Measurements from ENCODE around the gene GRAMD1A. TPM values are rescaled to one million over a fixed set of nuclear protein-coding genes. Genes with fewer than 3 reads are reported as not detected.

The GRAMD1A gene
- total RNA-seq, 4 donors from 2014 or later = 27.8 to 55.3 (median 52.1) TPM

GRCh38 chr19:35068941-35069634 is 69.0 kb downstream of the GRAMD1A start:
- H3K36me3 ChIP-seq = no peaks in the 10 kb centered on the region
- intact Hi-C loops (cut with DNase I) = loop anchor here (5.0 kb wide), 1 partner anchor 73 kb away; the partner anchor contains the start of gene FXYD7
- H3K27ac ChIP-seq (replicated peaks in 1 of 4) = no peak overlapping the region
- H3K9me3 ChIP-seq = peaks cover 0 to 9% (median 7%) of the 10 kb centered on the region in 4 donors
- H3K27me3 ChIP-seq = peaks cover 0 to 23% (median 0%) of the 10 kb centered on the region in 4 donors
- TF ChIP-seq POLR2A (IDR thresholded peaks at IDR 0.05; ENCODE audit: low read depth) (no peak), POLR2AphosphoS5 (IDR thresholded peaks at IDR 0.05) (no peak), EP300 (IDR thresholded peaks at IDR 0.05) (no peak), CTCF (IDR thresholded peaks at IDR 0.05) (no peak)
- peaks cover 0 to 4% (median 2%) of the 10 kb centered on the region in 4 donors for H3K4me1 ChIP-seq
- no peak for DNase-seq (ENCODE audit: extremely low spot score)
- H3K4me3 ChIP-seq = no peak overlapping the region
- 78% methylated on average over 10 of the region's 10 CpGs for WGBS

- no peaks in the 10 kb centered on the region for H3K36me3 ChIP-seq
- peaks cover 0 to 9% (median 7%) of the 10 kb centered on the region in 4 donors for H3K9me3 ChIP-seq
- peaks cover 0 to 23% (median 0%) of the 10 kb centered on the region in 4 donors for H3K27me3 ChIP-seq
- no peak overlapping the region for H3K27ac ChIP-seq (replicated peaks in 1 of 4)
- WGBS = 33% methylated on average over 1 of the region's 1 CpG
- H3K4me3 ChIP-seq = no peak overlapping the region
- DNase-seq (ENCODE audit: extremely low spot score) = no peak
- TF ChIP-seq POLR2A (IDR thresholded peaks at IDR 0.05; ENCODE audit: low read depth) = no peak
- TF ChIP-seq CTCF (IDR thresholded peaks at IDR 0.05) = no peak
- no peak for TF ChIP-seq EP300 (IDR thresholded peaks at IDR 0.05)
- TF ChIP-seq POLR2AphosphoS5 (IDR thresholded peaks at IDR 0.05) = no peak
- H3K4me1 ChIP-seq = peaks cover 0 to 4% (median 2%) of the 10 kb centered on the region in 4 donors
- intact Hi-C loops (cut with DNase I) = loop anchor here (5.0 kb wide), 1 partner anchor 73 kb away; the partner anchor contains the start of gene FXYD7
Measured at GRCh38 chr19:35069696-35070095, 69.6 kb downstream of the GRAMD1A start.

- H3K4me3 ChIP-seq = no peak overlapping the region
- 83% methylated on average over 3 of the region's 3 CpGs for WGBS
- peaks cover 0 to 4% (median 2%) of the 10 kb centered on the region in 4 donors for H3K4me1 ChIP-seq
- H3K27me3 ChIP-seq = peaks cover 0 to 19% (median 0%) of the 10 kb centered on the region in 4 donors
- peaks cover 0 to 9% (median 7%) of the 10 kb centered on the region in 4 donors for H3K9me3 ChIP-seq
- no peak overlapping the region for H3K27ac ChIP-seq (replicated peaks in 1 of 4)
- TF ChIP-seq EP300 (IDR thresholded peaks at IDR 0.05) = no peak
- TF ChIP-seq POLR2A (IDR thresholded peaks at IDR 0.05; ENCODE audit: low read depth) = no peak
- TF ChIP-seq POLR2AphosphoS5 (IDR thresholded peaks at IDR 0.05) = no peak
- intact Hi-C loops (cut with DNase I) = no loop called here
- no peak for DNase-seq (ENCODE audit: extremely low spot score)
- no peaks in the 10 kb centered on the region for H3K36me3 ChIP-seq
Measured at GRCh38 chr19:35070471-35070870, 70.3 kb downstream of the GRAMD1A start.

- no peak overlapping the region for H3K4me3 ChIP-seq
- 71% methylated on average over 8 of the region's 10 CpGs for WGBS
- DNase-seq (ENCODE audit: extremely low spot score) = no peak
- no peak for TF ChIP-seq POLR2AphosphoS5 (IDR thresholded peaks at IDR 0.05)
- TF ChIP-seq CTCF (IDR thresholded peaks at IDR 0.05) = no peak
- TF ChIP-seq EP300 (IDR thresholded peaks at IDR 0.05) = no peak
- no peak for TF ChIP-seq POLR2A (IDR thresholded peaks at IDR 0.05; ENCODE audit: low read depth)
- H3K4me1 ChIP-seq = no peaks in the 10 kb centered on the region
- H3K9me3 ChIP-seq = peaks cover 0 to 9% (median 7%) of the 10 kb centered on the region in 4 donors
- H3K36me3 ChIP-seq = no peaks in the 10 kb centered on the region
- no peak overlapping the region for H3K27ac ChIP-seq (replicated peaks in 1 of 4)
- intact Hi-C loops (cut with DNase I) = no loop called here
- H3K27me3 ChIP-seq = peaks cover 0 to 2% (median 0%) of the 10 kb centered on the region in 4 donors
Measured at GRCh38 chr19:35073516-35073915, 73.4 kb downstream of the GRAMD1A start.

- Histone ChIP-seq H3K36me3 (no peaks in the 10 kb centered on the region), H3K9me3 (peaks cover 0 to 9% (median 7%) of the 10 kb centered on the region in 4 donors), H3K27ac (replicated peaks in 1 of 4) (no peak overlapping the region), H3K4me1 (no peaks in the 10 kb centered on the region), H3K4me3 (no peak overlapping the region), H3K27me3 (no peaks in the 10 kb centered on the region)
- DNase-seq (ENCODE audit: extremely low spot score) = no peak
- intact Hi-C loops (cut with DNase I) = no loop called here
- no peak for TF ChIP-seq POLR2A (IDR thresholded peaks at IDR 0.05; ENCODE audit: low read depth)
- no peak for TF ChIP-seq POLR2AphosphoS5 (IDR thresholded peaks at IDR 0.05)
- no peak for TF ChIP-seq CTCF (IDR thresholded peaks at IDR 0.05)
- no peak for TF ChIP-seq EP300 (IDR thresholded peaks at IDR 0.05)
- WGBS = 88% methylated on average over 6 of the region's 8 CpGs
Measured at GRCh38 chr19:35073941-35074340, 73.8 kb downstream of the GRAMD1A start.
